Head of caudate nucleus (tissue), 42 donors: ENCODE results near the gene AKAP14.
"Not testable (repeated sequence)": the region's sequence is repeated elsewhere in the genome, so short reads cannot be mapped to it uniquely, and the experiment has no call there.

Experiments used
- DNase-seq, 42 donors: peaks; one replicate each; pipeline versions ENCODE4 v3.0.0 to v3.0.0-alpha.2; 2020 to 2021; ENCODE audit warnings: mixed read lengths in 7 of 42
- intact Hi-C: fragments of 100-400 bp; cut with DNase I; formaldehyde crosslinking; loops from one replicate; pipeline ENCODE4 v1.15.0; 2022

The AKAP14 gene

DNA sequence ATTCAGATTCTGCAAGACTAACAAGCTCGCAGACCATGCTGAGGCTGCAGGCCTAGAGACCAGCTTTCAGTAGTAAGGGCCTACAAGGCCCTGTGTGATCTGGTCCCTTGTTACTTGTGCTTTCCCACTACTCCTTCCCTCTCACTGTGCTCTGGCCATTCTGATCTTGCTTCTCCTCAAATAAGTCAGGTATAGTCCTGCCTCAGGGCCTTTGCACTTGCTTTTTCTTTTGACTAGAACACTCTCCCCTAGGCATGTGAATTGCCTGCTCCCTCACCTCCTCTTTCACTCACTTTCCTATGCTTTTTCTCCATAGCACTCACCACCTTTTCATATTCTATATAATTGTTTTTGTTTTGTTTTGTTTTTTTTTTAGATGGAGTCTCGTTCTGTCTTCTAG, 22.2 kb downstream of the AKAP14 start:
- DNase-seq, result no peak

DNA sequence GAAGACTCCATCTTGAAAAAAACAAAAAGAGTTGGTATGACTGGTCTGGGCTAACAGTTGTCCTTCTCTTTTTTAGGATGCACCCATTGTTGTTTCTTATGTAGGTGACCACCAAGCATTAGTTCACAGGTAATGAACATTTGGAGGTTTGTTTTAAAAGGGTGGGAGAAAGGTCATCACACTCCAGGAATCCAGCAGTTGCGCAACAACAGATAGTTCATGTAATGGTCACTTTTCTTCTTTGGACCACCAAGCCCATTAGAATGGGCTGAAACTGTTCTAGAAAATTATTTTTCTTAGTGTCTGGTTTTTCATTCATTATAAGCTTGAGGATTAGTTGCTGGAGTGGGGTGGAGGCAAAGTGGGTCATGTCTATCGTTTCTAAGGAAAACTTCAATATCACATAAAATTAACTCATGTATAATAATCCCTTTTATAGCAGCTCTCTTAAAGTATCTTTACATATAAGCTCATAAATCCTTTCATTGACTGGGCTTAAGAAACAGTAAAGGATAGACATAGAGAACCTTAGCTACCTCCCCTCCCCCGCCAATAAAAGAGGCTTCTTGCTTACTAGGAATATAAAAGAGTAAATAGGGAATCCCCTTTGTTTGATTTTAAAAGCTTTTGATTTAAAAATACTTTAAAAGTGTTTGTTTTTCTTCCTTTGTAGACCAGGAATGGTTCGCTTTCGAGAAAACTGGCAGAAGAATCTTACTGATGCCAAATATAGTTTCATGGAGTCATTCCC, 24.3 kb downstream of the AKAP14 start:
- intact Hi-C loops, result no loop called here
- no peak for DNase-seq

More for the DNA sequence above, 22.2 kb downstream of the AKAP14 start:
- intact Hi-C loops, result no loop called here

DNA sequence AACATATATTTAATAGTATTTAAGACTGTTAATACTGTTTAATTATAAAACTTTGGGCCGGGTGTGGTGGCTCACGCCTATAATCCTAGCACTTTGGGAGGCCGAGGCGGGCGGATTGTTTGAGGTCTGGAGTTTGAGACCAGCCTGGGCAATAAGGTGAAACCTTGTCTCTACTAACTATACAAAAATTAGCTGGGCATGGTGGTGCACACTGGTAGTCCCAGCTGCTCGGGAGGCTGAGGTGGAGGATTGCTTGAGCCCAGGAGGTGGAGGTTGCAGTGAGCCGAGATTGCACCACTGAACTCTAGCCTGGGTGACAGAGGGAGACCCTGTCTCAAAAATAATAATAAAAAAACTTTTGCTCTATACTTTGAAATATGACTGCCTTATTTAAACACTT, 26.7 kb downstream of the AKAP14 start:
- intact Hi-C loops, DNase-seq: not testable (repeated sequence)

DNA sequence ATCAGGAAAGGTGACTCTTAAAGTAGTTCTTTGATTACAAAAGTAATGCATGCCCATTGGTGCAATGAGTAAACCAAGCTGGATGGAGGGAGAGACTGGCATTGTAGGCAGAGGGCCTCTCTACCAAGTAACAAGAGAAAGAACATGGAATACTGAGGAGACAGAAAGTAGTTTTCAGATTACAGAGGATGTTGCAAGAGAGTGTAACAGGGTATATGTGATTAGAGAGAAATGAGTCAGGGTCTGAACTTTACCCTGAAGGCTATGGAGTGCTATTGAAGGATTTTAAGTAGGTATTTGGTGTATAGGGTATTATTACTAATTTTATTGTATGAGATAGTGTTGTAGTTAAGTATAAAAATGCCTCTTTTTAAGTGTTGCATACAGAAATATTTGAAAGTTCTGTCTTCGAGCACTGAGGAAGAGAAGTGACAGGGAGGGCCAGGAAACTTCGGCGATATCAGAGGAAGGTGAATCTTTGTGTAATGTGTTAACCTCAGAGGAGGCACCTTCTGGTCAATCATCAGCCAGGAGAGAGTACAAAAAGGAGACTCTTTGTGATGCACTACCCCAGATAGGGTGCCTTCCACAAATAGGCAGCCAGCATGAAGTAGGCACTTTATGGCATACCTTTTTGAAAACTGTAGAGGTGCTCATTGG, 39.7 kb downstream of the AKAP14 start:
- no peak for DNase-seq
- intact Hi-C loops, result no loop called here

GRCh38 chrX:119941336-119941735, 45.6 kb downstream of the AKAP14 start:
- intact Hi-C loops, result no loop called here
- DNase-seq, result no peak

DNA sequence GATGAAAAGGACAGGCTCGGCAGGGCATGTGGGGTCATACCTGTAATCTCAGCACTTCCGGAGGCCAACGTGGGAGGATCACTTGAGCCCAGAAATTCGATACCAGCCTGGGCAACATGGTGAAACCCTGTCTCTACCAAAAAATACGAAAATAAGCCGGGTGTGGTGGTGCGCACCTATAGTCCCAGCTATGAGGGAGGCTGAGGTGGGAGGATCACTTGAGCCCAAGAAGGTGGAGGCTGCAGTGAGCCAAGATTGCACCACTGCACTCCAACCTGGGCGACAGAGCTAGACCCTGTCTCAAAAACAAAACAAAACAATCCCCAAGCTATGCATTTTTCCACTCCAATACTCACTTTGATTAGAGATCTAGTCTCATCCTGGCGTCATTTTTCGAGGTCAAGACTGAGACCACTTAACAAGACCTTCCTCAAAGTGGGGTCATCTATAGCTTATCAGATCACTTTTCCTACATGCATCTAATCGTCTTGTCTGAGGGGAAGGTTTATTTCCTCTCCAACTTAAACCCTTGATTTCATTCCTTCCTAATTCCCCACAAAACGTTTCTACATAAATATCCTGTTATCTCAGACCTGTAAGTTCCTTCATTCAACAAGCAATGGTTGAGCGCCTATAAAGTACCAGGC, 46.6 kb downstream of the AKAP14 start:
- intact Hi-C loops, result no loop called here

DNA sequence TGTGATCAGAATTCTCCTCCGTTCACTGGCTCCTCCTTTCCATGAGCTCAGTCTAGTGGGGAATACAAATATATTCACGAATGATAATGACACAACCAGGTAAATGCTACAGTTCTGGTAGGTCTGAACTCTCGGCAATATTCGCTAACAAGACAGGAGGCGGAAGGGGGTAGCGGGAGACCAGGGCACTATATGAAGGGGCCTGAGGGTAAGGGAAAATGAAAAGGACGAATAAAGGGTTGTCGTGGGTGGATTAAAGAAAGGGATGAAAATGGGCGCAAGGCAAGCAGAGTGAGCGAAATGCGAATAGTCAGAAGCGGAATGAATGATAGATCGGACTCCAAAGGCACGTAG, 47.1 kb downstream of the AKAP14 start:
- no peak for DNase-seq
- intact Hi-C loops, result no loop called here

More for the DNA sequence above, 46.6 kb downstream of the AKAP14 start:
- DNase-seq, result no peak

- DNase-seq, result peak; percentile 60 to 90 (median 78)
- intact Hi-C loops, result no loop called here
These were observed 47.7 kb downstream of the AKAP14 start, which contains the start of gene NKAP for GRCh38 chrX:119943185-119943988. TSS of gene NKAP (minus strand) at chrX:119943751. CDS start at chrX:119943605, 146 bp downstream.

DNA sequence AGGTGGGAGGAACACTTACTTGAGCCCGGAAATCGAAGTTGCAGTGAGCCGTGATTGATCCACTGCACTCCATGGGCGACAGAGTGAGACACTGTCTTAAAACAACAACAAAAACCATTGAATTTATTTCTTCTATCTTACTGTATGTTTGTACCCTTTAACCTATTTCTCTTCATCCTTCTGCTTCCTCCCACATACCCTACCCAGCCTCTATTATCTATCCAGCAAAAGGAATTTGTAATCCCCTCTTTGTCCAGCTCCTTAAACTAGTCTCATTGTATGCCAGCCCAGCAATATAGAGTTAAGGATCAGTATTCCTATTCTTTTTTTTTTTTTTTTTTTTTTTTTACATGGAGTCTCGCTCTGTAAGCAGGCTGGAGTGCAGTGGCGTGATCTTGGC, 49.8 kb downstream of the AKAP14 start:
- intact Hi-C loops, result no loop called here
- no peak for DNase-seq

DNA sequence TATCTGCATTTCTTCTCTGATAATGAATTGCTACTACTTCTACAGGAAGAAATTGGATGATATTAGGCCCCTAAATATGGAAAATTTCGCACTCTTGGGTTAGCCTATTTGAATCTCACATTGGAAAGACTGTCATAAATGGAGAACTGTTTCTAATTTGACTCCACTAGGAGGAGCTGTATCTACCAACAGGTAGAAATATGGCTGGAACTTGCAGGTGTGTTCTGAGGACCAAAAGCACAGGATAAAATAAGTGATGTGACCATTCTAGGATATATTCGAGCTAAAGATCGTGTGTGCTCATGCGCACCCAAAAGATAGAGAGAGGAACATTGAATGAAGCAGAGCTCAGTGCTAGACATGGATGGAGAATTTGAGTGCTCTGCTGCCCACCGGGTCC, 52.7 kb downstream of the AKAP14 start:
- intact Hi-C loops, result no loop called here
- no peak for DNase-seq

DNA sequence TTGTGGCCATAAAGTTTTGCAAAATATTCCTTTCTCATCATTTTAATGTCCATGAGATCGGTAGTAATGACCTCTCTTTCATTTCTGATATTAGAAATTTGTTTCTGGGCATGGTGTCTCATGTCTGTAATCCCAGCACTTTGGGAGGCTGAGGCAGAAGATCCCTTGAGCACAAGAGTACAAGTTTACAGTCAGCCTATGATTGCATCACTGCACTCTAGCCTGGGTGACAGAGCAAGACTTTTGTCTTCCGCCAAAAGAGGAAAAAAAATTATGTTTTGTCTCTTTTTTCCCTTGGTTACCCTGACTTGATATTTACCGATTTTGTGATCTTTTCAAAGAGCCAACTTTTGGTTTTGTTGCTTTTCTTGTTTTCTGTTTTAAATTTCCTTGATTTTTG, 58.7 kb downstream of the AKAP14 start:
- intact Hi-C loops, result no loop called here
- DNase-seq, result no peak

- intact Hi-C loops, DNase-seq: not testable (repeated sequence)
These were observed 60.3 kb downstream of the AKAP14 start for GRCh38 chrX:119955807-119956570.

DNA sequence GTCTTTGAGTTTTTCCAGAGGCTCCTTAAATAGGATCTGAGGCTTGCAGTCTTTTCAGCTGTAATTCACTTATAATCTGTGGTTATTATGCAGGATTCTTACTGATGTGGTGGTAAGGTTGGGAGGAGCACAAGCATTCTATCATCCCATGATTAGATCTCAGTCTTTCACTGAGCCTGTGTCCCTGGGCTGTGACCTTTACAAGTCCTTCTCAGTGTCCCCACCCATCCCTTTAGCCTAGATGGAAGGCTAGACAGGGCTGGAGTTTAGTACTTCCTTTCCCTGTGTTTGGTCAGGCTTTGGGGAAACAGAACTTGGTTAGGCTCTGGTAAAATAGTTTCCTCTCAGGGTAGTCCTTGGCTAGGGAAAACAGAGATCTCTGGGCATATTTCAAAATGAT, 64.9 kb downstream of the AKAP14 start:
- intact Hi-C loops, result no loop called here
- DNase-seq, result no peak

DNA sequence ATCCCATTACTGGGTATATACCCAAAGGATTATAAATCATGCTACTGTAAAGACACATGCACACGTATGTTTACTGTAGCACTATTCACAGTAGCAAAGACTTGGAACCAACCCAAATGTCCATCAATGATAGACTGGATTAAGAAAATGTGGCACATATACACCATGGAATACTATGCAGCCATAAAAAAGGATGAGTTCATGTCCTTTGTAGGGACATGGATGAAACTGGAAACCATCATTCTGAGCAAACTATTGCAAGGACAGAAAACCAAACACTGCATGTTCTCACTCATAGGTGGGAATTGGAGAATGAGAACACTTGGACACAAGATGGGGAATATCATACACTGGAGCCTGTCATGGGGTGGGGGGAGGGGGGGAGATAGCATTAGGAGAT, 71.1 kb downstream of the AKAP14 start:
- DNase-seq, intact Hi-C loops: not testable (repeated sequence)
